ENCODE results near the gene CCM2L. TPM values are rescaled to one million over a fixed set of nuclear protein-coding genes. Genes with fewer than 3 reads are reported as not detected.

CCM2L gene
- total RNA-seq = not detected

- DNase-seq (no peak), ATAC-seq (no peak)
- Mint-ChIP-seq H3K36me3 (no peaks in the 10 kb centered on the region), H3K9me3 (ENCODE audit: low read depth) (no peaks in the 10 kb centered on the region), H3K27me3 (peaks cover 8% of the 10 kb centered on the region), H3K4me1 (peaks cover 8% of the 10 kb centered on the region), H3K4me3 (no peak within 1 kb of the TSS), H3K27ac (no peak within 1 kb of the TSS)
- CTCF ChIA-PET = no interaction called here
Measured at GRCh38 chr20:32010101-32010500, at the start of gene CCM2L. Gene CCM2L, plus strand, starts transcription at chr20:32010438. Its CDS starts 17 bp downstream, at chr20:32010455.

GRCh38 chr20:31962761-31963160, 47.5 kb upstream of the CCM2L start:
- H3K4me1 Mint-ChIP-seq = peaks cover 4% of the 10 kb centered on the region
- no peaks in the 10 kb centered on the region for H3K36me3 Mint-ChIP-seq
- no peak overlapping the region for H3K4me3 Mint-ChIP-seq
- peaks cover 46% of the 10 kb centered on the region for H3K27me3 Mint-ChIP-seq
- DNase-seq = no peak
- CTCF ChIA-PET = interaction anchor here (1.1 to 2.0 kb wide), 3 partner anchors 11 to 140 kb away, joined by 3 to 9 read pairs (median 4); partner anchors contain the start of gene PDRG1
- ATAC-seq = no peak
- H3K27ac Mint-ChIP-seq = no peak overlapping the region
- no peaks in the 10 kb centered on the region for H3K9me3 Mint-ChIP-seq (ENCODE audit: low read depth)

- CTCF ChIA-PET = interaction anchor here (1.1 to 2.0 kb wide), 4 partner anchors 12 to 141 kb away, joined by 3 to 9 read pairs (median 4); partner anchors contain the start of gene PDRG1
- DNase-seq (no peak), ATAC-seq (no peak)
- H3K36me3 Mint-ChIP-seq = no peaks in the 10 kb centered on the region
- no peak overlapping the region for H3K4me3 Mint-ChIP-seq
- no peaks in the 10 kb centered on the region for H3K9me3 Mint-ChIP-seq (ENCODE audit: low read depth)
- H3K27me3 Mint-ChIP-seq = peaks cover 46% of the 10 kb centered on the region
- H3K4me1 Mint-ChIP-seq = peaks cover 7% of the 10 kb centered on the region
- H3K27ac Mint-ChIP-seq = no peak overlapping the region
Measured at GRCh38 chr20:31963889-31964288, 46.3 kb upstream of the CCM2L start.

GRCh38 chr20:31966991-31967655, 43.1 kb upstream of the CCM2L start:
- H3K4me3 Mint-ChIP-seq = peak overlapping the region; percentile 14
- DNase-seq = no peak
- H3K4me1 Mint-ChIP-seq = peaks cover 7% of the 10 kb centered on the region
- no peaks in the 10 kb centered on the region for H3K9me3 Mint-ChIP-seq (ENCODE audit: low read depth)
- H3K27ac Mint-ChIP-seq = no peak overlapping the region
- peaks cover 51% of the 10 kb centered on the region for H3K27me3 Mint-ChIP-seq
- CTCF ChIA-PET = interaction anchor here (0.5 to 2.6 kb wide), 4 partner anchors 8 to 65 kb away, joined by 3 to 16 read pairs (median 3); partner anchors contain the start of gene PDRG1
- no peaks in the 10 kb centered on the region for H3K36me3 Mint-ChIP-seq
- no peak for ATAC-seq

GRCh38 chr20:31967830-31968249, 42.4 kb upstream of the CCM2L start, which contains the start of gene XKR7:
Gene XKR7, plus strand, starts transcription at chr20:31968151. Its CDS starts 25 bp downstream, at chr20:31968176.
- no peak for DNase-seq
- peaks cover 48% of the 10 kb centered on the region for H3K27me3 Mint-ChIP-seq
- no peak within 1 kb of the TSS for H3K27ac Mint-ChIP-seq
- H3K4me3 Mint-ChIP-seq = peak within 1 kb of the TSS; percentile 73
- H3K9me3 Mint-ChIP-seq (ENCODE audit: low read depth) = no peaks in the 10 kb centered on the region
- H3K36me3 Mint-ChIP-seq = no peaks in the 10 kb centered on the region
- CTCF ChIA-PET = interaction anchor here (1.0 to 2.6 kb wide), 2 partner anchors 16 to 63 kb away, joined by 3 to 16 read pairs; partner anchors contain the start of gene PDRG1
- peak; percentile 37 for ATAC-seq
- H3K4me1 Mint-ChIP-seq = peaks cover 7% of the 10 kb centered on the region

- Mint-ChIP-seq H3K36me3 (no peaks in the 10 kb centered on the region), H3K27me3 (peaks cover 47% of the 10 kb centered on the region), H3K4me1 (peaks cover 7% of the 10 kb centered on the region), H3K27ac (no peak overlapping the region), H3K4me3 (peak overlapping the region; percentile 73), H3K9me3 (ENCODE audit: low read depth) (no peaks in the 10 kb centered on the region)
- DNase-seq (peak; percentile 85), ATAC-seq (peak; percentile 94)
- CTCF ChIA-PET = interaction anchor here (1.0 to 2.6 kb wide), 2 partner anchors 17 to 63 kb away, joined by 3 to 16 read pairs; partner anchors contain the start of gene PDRG1
Measured at GRCh38 chr20:31968291-31969126, 41.7 kb upstream of the CCM2L start.

- Mint-ChIP-seq H3K4me1 (peaks cover 7% of the 10 kb centered on the region), H3K36me3 (no peaks in the 10 kb centered on the region), H3K27ac (no peak overlapping the region), H3K9me3 (ENCODE audit: low read depth) (no peaks in the 10 kb centered on the region), H3K4me3 (no peak overlapping the region), H3K27me3 (peaks cover 39% of the 10 kb centered on the region)
- CTCF ChIA-PET = interaction anchor here (1.2 to 1.9 kb wide), 3 partner anchors 10 to 19 kb away, joined by 3 to 8 read pairs (median 4); partner anchors contain the start of gene PDRG1
- DNase-seq = no peak
- ATAC-seq = no peak
Measured at GRCh38 chr20:31969991-31970390, 40.2 kb upstream of the CCM2L start.

- Mint-ChIP-seq H3K27me3 (peaks cover 26% of the 10 kb centered on the region), H3K4me1 (peaks cover 2% of the 10 kb centered on the region), H3K4me3 (no peak overlapping the region), H3K9me3 (ENCODE audit: low read depth) (no peaks in the 10 kb centered on the region), H3K36me3 (no peaks in the 10 kb centered on the region), H3K27ac (no peak overlapping the region)
- CTCF ChIA-PET = interaction anchor here (0.6 to 1.4 kb wide), 3 partner anchors 20 to 512 kb away, joined by 3 to 4 read pairs (median 4); partner anchors contain the start of gene PDRG1
- ATAC-seq = no peak
- DNase-seq = no peak
Measured at GRCh38 chr20:31972471-31973021, 37.7 kb upstream of the CCM2L start.

- DNase-seq = no peak
- Mint-ChIP-seq H3K27me3 (peaks cover 24% of the 10 kb centered on the region), H3K27ac (no peak overlapping the region), H3K9me3 (ENCODE audit: low read depth) (no peaks in the 10 kb centered on the region), H3K4me3 (no peak overlapping the region), H3K36me3 (no peaks in the 10 kb centered on the region), H3K4me1 (no peaks in the 10 kb centered on the region)
- CTCF ChIA-PET = no interaction called here
- ATAC-seq = no peak
Measured at GRCh38 chr20:31974296-31974695, 35.9 kb upstream of the CCM2L start.

GRCh38 chr20:31974951-31975487, 35.2 kb upstream of the CCM2L start:
- H3K4me1 Mint-ChIP-seq = no peaks in the 10 kb centered on the region
- H3K36me3 Mint-ChIP-seq = no peaks in the 10 kb centered on the region
- H3K4me3 Mint-ChIP-seq = no peak overlapping the region
- H3K9me3 Mint-ChIP-seq (ENCODE audit: low read depth) = no peaks in the 10 kb centered on the region
- CTCF ChIA-PET = interaction anchor here (0.6 to 0.7 kb wide), 2 partner anchors 22 to 117 kb away, joined by 3 read pairs; no protein-coding TSS in a partner anchor
- ATAC-seq (no peak), DNase-seq (no peak)
- peaks cover 24% of the 10 kb centered on the region for H3K27me3 Mint-ChIP-seq
- no peak overlapping the region for H3K27ac Mint-ChIP-seq

GRCh38 chr20:31975874-31976273, 34.4 kb upstream of the CCM2L start:
- Mint-ChIP-seq H3K9me3 (ENCODE audit: low read depth) (no peaks in the 10 kb centered on the region), H3K4me1 (no peaks in the 10 kb centered on the region), H3K27me3 (peaks cover 17% of the 10 kb centered on the region), H3K36me3 (no peaks in the 10 kb centered on the region), H3K27ac (no peak overlapping the region), H3K4me3 (no peak overlapping the region)
- CTCF ChIA-PET = interaction anchor here (0.7 kb wide), 1 partner anchor 116 kb away, joined by 3 read pairs; no protein-coding TSS in a partner anchor
- ATAC-seq (no peak), DNase-seq (no peak)

- ATAC-seq = no peak
- no peak overlapping the region for H3K4me3 Mint-ChIP-seq
- no peaks in the 10 kb centered on the region for H3K36me3 Mint-ChIP-seq
- CTCF ChIA-PET = no interaction called here
- no peaks in the 10 kb centered on the region for H3K4me1 Mint-ChIP-seq
- no peaks in the 10 kb centered on the region for H3K9me3 Mint-ChIP-seq (ENCODE audit: low read depth)
- H3K27me3 Mint-ChIP-seq = peaks cover 20% of the 10 kb centered on the region
- no peak overlapping the region for H3K27ac Mint-ChIP-seq
- no peak for DNase-seq
Measured at GRCh38 chr20:31977080-31977479, 33.2 kb upstream of the CCM2L start.
